Measurements from ENCODE around the gene CREB3.

DNA sequence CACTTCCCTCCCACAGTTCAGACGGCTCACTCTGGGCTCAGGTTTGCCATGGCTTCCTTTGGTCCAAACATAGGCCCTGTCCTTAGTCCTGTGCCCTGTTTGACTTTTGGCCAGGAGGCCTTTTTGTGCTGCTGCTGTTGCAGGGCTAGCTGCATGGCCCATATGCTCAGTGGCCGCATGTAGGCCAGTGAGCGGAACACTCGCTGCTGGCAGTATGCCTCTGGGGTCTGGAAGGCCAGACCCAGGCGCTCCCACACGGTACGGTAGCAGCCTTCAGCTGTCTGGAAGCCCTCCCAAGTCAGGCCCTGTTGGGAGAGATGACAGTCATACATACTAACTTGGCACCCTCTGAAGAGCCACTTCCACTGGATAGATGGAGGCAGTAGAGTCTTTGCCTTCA, 4.7 kb downstream of the CREB3 start:
- TF ChIP-seq, protein P1, sequence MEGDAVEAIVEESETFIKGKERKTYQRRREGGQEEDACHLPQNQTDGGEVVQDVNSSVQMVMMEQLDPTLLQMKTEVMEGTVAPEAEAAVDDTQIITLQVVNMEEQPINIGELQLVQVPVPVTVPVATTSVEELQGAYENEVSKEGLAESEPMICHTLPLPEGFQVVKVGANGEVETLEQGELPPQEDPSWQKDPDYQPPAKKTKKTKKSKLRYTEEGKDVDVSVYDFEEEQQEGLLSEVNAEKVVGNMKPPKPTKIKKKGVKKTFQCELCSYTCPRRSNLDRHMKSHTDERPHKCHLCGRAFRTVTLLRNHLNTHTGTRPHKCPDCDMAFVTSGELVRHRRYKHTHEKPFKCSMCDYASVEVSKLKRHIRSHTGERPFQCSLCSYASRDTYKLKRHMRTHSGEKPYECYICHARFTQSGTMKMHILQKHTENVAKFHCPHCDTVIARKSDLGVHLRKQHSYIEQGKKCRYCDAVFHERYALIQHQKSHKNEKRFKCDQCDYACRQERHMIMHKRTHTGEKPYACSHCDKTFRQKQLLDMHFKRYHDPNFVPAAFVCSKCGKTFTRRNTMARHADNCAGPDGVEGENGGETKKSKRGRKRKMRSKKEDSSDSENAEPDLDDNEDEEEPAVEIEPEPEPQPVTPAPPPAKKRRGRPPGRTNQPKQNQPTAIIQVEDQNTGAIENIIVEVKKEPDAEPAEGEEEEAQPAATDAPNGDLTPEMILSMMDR (conservative IDR thresholded peaks at IDR 0.05; ENCODE audit: low read depth, low read length) = no peak
- TF ChIP-seq POLR2A (IDR thresholded peaks at IDR 0.05; ENCODE audit: low read depth, low read length) (no peak), RAD21 (IDR thresholded peaks at IDR 0.05; ENCODE audit: low read length) (no peak), CHD1 (IDR thresholded peaks at IDR 0.05; ENCODE audit: low read depth, low read length) (no peak), RCOR1 (IDR thresholded peaks at IDR 0.05; ENCODE audit: insufficient replicate concordance, low read length) (no peak), RFX5 (IDR thresholded peaks at IDR 0.05; ENCODE audit: low read depth, low read length) (no peak), BHLHE40 (IDR thresholded peaks at IDR 0.05; ENCODE audit: low read depth, low read length) (no peak), SMC3 (IDR thresholded peaks at IDR 0.05; ENCODE audit: low read depth, low read length) (no peak), MAZ (IDR thresholded peaks at IDR 0.05; ENCODE audit: borderline replicate concordance, low read depth, low read length) (no peak), NFE2L2 (IDR thresholded peaks at IDR 0.05; ENCODE audit: low read depth, low read length) (no peak), CEBPB (IDR thresholded peaks at IDR 0.05; ENCODE audit: low read depth, low read length) (no peak)

Measured in IMR-90 (cell line).